RPMI8226 (cell line): Measurements from ENCODE around the gene INHA.

Experiments
- DNase-seq: peaks from one replicate; pipeline ENCODE4 v3.0.0-alpha.2; 2015

Gene INHA

GRCh38 chr2:219559156-219559915 lies 12.8 kb upstream of the INHA start:
- no peak for DNase-seq

- no peak for DNase-seq
Observed at GRCh38 chr2:219560037-219560892, 11.8 kb upstream of the INHA start.

- DNase-seq: no peak
Observed at GRCh38 chr2:219560893-219561178, 11.3 kb upstream of the INHA start.

- DNase-seq: no peak
Observed at GRCh38 chr2:219561179-219562048, 10.7 kb upstream of the INHA start.

- no peak for DNase-seq
Observed at GRCh38 chr2:219562049-219563020, 9.8 kb upstream of the INHA start.

GRCh38 chr2:219563271-219563928 lies 8.7 kb upstream of the INHA start:
- no peak for DNase-seq

GRCh38 chr2:219565130-219566080 lies 6.7 kb upstream of the INHA start:
- no peak for DNase-seq

GRCh38 chr2:219566640-219567039 lies 5.5 kb upstream of the INHA start:
- no peak for DNase-seq

GRCh38 chr2:219567131-219567530 lies 5.0 kb upstream of the INHA start:
- no peak for DNase-seq

- DNase-seq: no peak
Observed at GRCh38 chr2:219567791-219568361, 4.2 kb upstream of the INHA start.

- no peak for DNase-seq
Observed at GRCh38 chr2:219569041-219569440, 3.1 kb upstream of the INHA start.

- no peak for DNase-seq
Observed at GRCh38 chr2:219569635-219570034, 2.5 kb upstream of the INHA start.

- no peak for DNase-seq
Observed at GRCh38 chr2:219570194-219570923, 1.8 kb upstream of the INHA start.

GRCh38 chr2:219570924-219571310 lies 1.2 kb upstream of the INHA start:
- DNase-seq: no peak

- no peak for DNase-seq
Observed at GRCh38 chr2:219571311-219572236, 536 bp upstream of the INHA start, which contains the start of gene OBSL1. Gene OBSL1 (minus strand): TSS chr2:219571539. CDS start chr2:219571232, 307 bp downstream.

- DNase-seq: no peak
Observed at GRCh38 chr2:219573166-219573565, 1.1 kb downstream of the INHA start.

- no peak for DNase-seq
Observed at GRCh38 chr2:219574484-219575311, 2.6 kb downstream of the INHA start.
